ENCODE measurements around the gene MIEF1.

MIEF1 gene

GRCh38 chr22:39513791-39514190 lies 11.7 kb downstream of the MIEF1 start:
- no peak for DNase-seq (ENCODE audit: low read depth)
- H3K4me3 ChIP-seq (ENCODE audit: low read depth, low read length): no peak overlapping the region
- TF ChIP-seq CTCF (conservative IDR thresholded peaks at IDR 0.05; ENCODE audit: low read depth, low read length): no peak

- no peak overlapping the region for H3K4me3 ChIP-seq (ENCODE audit: low read depth, low read length)
- peak; percentile 62 for DNase-seq (ENCODE audit: low read depth)
- peak; percentile 88 for TF ChIP-seq CTCF (conservative IDR thresholded peaks at IDR 0.05; ENCODE audit: low read depth, low read length)
These were observed 12.4 kb downstream of the MIEF1 start for GRCh38 chr22:39514373-39514973.

- no peak overlapping the region for H3K4me3 ChIP-seq (ENCODE audit: low read depth, low read length)
- no peak for TF ChIP-seq CTCF (conservative IDR thresholded peaks at IDR 0.05; ENCODE audit: low read depth, low read length)
- no peak for DNase-seq (ENCODE audit: low read depth)
These were observed 13.4 kb downstream of the MIEF1 start for GRCh38 chr22:39515266-39516050.

- no peak overlapping the region for H3K4me3 ChIP-seq (ENCODE audit: low read depth, low read length)
- TF ChIP-seq CTCF (conservative IDR thresholded peaks at IDR 0.05; ENCODE audit: low read depth, low read length): no peak
- no peak for DNase-seq (ENCODE audit: low read depth)
These were observed 15.4 kb downstream of the MIEF1 start for GRCh38 chr22:39517470-39517869.

GRCh38 chr22:39518144-39518786 lies 16.2 kb downstream of the MIEF1 start:
- DNase-seq (ENCODE audit: low read depth): peak; percentile 60
- no peak overlapping the region for H3K4me3 ChIP-seq (ENCODE audit: low read depth, low read length)
- no peak for TF ChIP-seq CTCF (conservative IDR thresholded peaks at IDR 0.05; ENCODE audit: low read depth, low read length)

- H3K4me3 ChIP-seq (ENCODE audit: low read depth, low read length): peak overlapping the region; percentile 96
- no peak for TF ChIP-seq CTCF (conservative IDR thresholded peaks at IDR 0.05; ENCODE audit: low read depth, low read length)
- DNase-seq (ENCODE audit: low read depth): peak; percentile 61
These were observed 17.0 kb downstream of the MIEF1 start for GRCh38 chr22:39518996-39519680.
